SKM-1 (cell line): Measurements from ENCODE around the gene PTPRA.
"Not testable (repeated sequence)": the region's sequence is repeated elsewhere in the genome, so short reads cannot be mapped to it uniquely, and the experiment has no call there.

Experiments
- DNase-seq: peaks from one replicate; lab custom pipeline; 2025; ENCODE audit not compliant: unreplicated experiment; lab: John Stamatoyannopoulos, UW

PTPRA gene

GRCh38 chr20:3071610-3072529, 198.6 kb downstream of the PTPRA start, which contains the start of gene OXT:
Gene OXT (plus strand): TSS chr20:3071620. CDS start chr20:3071656, 36 bp downstream.
- no peak for DNase-seq

- no peak for DNase-seq
Measured at GRCh38 chr20:3072530-3073250, 199.4 kb downstream of the PTPRA start.

GRCh38 chr20:3073251-3073643, 200.0 kb downstream of the PTPRA start:
- not testable (repeated sequence) for DNase-seq

- no peak for DNase-seq
Measured at GRCh38 chr20:3074812-3075211, 201.5 kb downstream of the PTPRA start.

GRCh38 chr20:3075315-3075714, 202.0 kb downstream of the PTPRA start:
- DNase-seq, result not testable (repeated sequence)

- no peak for DNase-seq
Measured at GRCh38 chr20:3077618-3078134, 204.4 kb downstream of the PTPRA start.

- no peak for DNase-seq
Measured at GRCh38 chr20:3080939-3081388, 207.7 kb downstream of the PTPRA start.

GRCh38 chr20:3081641-3082040, 208.4 kb downstream of the PTPRA start:
- DNase-seq, result no peak

GRCh38 chr20:3082306-3082951, 209.1 kb downstream of the PTPRA start:
- no peak for DNase-seq

GRCh38 chr20:3082955-3083952, 210.0 kb downstream of the PTPRA start:
- DNase-seq, result no peak

GRCh38 chr20:3084283-3084985, 211.2 kb downstream of the PTPRA start, which contains the start of gene AVP:
Gene AVP (minus strand): TSS chr20:3084724. CDS start chr20:3084674, 50 bp downstream.
- DNase-seq, result no peak

- no peak for DNase-seq
Measured at GRCh38 chr20:3084986-3085360, 211.7 kb downstream of the PTPRA start.

- DNase-seq, result no peak
Measured at GRCh38 chr20:3085571-3086072, 212.3 kb downstream of the PTPRA start.

GRCh38 chr20:3088031-3088430, 214.8 kb downstream of the PTPRA start:
- no peak for DNase-seq
